Right lobe of liver (tissue), 4 donors: ENCODE results near the gene TCP11L2.

Experiments
- POLR2A ChIP-seq: fragments of 450-650 bp; IDR thresholded peaks from one replicate; pipeline ENCODE4 v1.6.1; 2017; ENCODE audit warnings: antibody characterized with exemption, mild to moderate bottlenecking
- TF ChIP-seq, protein P1 (sequence below), 4 donors: fragments of 200-600 bp in 3 of 4; fragments of 450-650 bp in 1 of 4; IDR thresholded peaks; one replicate each; pipeline versions ENCODE4 v1.5.1 to v1.8.0; 2016 to 2022; ENCODE audit warnings: antibody characterized with exemption in 4 of 4, mild to moderate bottlenecking in 2 of 4
- donor health status: DM: no; HTN: no; CAD: no.
- donor health status: DM: no; HTN: no; CAD: no.
- donor health status: DM: no; HTN: yes; CAD: no.

GRCh38 chr12:106387848-106388377 lies 85.4 kb downstream of the TCP11L2 start:
- TF ChIP-seq, protein P1, sequence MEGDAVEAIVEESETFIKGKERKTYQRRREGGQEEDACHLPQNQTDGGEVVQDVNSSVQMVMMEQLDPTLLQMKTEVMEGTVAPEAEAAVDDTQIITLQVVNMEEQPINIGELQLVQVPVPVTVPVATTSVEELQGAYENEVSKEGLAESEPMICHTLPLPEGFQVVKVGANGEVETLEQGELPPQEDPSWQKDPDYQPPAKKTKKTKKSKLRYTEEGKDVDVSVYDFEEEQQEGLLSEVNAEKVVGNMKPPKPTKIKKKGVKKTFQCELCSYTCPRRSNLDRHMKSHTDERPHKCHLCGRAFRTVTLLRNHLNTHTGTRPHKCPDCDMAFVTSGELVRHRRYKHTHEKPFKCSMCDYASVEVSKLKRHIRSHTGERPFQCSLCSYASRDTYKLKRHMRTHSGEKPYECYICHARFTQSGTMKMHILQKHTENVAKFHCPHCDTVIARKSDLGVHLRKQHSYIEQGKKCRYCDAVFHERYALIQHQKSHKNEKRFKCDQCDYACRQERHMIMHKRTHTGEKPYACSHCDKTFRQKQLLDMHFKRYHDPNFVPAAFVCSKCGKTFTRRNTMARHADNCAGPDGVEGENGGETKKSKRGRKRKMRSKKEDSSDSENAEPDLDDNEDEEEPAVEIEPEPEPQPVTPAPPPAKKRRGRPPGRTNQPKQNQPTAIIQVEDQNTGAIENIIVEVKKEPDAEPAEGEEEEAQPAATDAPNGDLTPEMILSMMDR (IDR thresholded peaks at IDR 0.05), result no peak
- TF ChIP-seq POLR2A, result no peak
